RKO (cell line): ENCODE data around the gene TROAP.
"Not testable (repeated sequence)": the region's sequence is repeated elsewhere in the genome, so short reads cannot be mapped to it uniquely, and the experiment has no call there.

Experiments
- DNase-seq: peaks from one replicate; pipeline ENCODE4 v3.0.0-alpha.2; 2016; ENCODE audit warnings: low spot score

The TROAP gene

GRCh38 chr12:49366652-49367380 is 43.8 kb downstream of the TROAP start:
- DNase-seq = peak; percentile 95

- DNase-seq = peak; percentile 46
Measured at GRCh38 chr12:49367381-49368239, 44.6 kb downstream of the TROAP start, which contains the start of gene SPATS2. Gene SPATS2 (plus strand): TSS chr12:49367462. CDS start chr12:49461013, 93,551 bp downstream.

DNA sequence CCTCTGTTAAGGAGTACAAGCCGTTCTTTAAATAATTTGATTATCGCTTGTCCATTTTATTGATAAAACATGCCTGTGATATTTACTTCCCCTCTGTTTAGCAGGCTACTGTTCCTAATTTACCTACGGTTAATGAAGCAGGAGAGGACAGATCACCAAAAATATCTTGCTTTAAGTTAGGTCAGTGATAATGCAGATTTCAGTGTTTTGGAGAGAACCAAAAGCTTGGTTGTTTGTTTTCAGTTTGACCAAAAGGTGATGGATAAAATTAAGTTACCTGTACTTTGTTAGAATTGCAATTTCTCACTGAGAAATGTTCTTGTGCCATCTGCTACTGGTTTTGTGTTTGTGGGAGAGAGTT is 45.2 kb downstream of the TROAP start:
- no peak for DNase-seq

DNA sequence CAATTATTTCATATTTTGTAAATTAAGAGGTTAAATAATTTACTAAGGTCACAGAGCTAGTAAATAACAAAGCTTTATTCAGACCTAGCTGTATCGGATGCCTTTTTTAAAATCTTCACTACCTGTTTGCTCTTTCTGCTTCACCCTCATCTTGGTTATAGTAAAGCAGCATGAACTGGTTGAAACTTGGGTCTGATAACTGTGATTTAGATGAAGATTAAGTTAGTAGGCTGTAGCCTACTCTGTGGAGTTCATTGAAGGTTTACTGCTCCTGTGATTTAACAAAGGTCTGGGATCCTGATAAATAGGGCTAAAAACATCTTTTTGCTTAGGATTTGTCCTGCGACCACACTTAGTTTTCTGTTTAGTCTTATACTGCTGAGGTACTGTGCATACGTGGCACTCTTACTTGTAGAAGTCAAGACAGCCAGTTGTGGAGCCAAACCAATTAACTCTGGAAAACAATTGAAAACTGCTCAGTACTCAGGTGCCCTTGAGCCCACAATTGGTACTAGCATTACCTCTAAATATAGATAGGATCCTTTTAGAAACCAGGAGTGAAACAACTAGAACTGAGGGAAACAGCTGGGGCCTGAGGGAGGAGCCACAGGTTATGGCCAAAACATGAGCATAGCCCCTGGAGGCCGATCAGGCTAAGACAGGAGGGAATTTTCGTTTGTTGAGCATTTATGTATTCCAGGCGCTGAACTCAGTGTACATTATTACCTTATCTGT is 46.5 kb downstream of the TROAP start:
- DNase-seq = peak; percentile 59

GRCh38 chr12:49370539-49370938 is 47.5 kb downstream of the TROAP start:
- DNase-seq = no peak

- no peak for DNase-seq
Measured at GRCh38 chr12:49375406-49375805, 52.4 kb downstream of the TROAP start.

DNA sequence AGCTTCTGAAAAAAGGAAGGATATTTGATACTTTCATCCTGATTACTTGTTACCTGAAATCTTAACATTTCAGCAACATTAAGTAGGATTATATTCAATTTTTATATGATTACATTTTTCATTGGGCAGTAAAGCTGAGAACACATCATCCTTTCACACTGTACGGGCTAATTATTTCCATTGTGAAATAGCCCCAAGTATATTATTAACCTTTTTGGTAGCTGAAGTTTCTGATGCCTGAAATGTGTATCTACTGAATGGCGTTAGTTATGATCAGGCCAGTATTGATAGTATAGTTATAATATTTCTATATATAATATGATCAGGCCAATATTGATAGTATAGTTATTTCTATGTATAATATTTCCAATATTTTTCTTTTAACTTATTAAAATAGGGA is 54.3 kb downstream of the TROAP start:
- no peak for DNase-seq

DNA sequence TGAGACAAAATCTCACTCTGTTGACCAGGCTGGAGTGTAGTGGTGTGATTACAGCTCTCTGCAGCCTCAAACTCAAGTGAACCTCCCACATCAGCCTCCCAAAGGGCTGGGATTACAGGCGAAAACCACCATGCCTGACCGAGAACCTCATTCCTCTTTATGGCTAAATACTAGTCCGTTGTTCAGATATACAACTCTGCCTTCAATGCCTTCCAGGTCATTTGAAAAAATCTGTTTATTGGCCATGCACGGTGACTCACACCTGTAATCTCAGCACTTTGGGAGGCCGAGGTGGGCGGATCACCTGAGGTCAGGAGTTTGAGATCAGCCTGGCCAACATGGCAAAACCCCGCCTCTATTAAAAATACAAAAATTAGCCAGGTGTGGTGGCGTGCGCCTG is 57.1 kb downstream of the TROAP start:
- not testable (repeated sequence) for DNase-seq
